ENCODE data around the gene ANKRD11.
"Not testable (repeated sequence)": the region's sequence is repeated elsewhere in the genome, so short reads cannot be mapped to it uniquely, and the experiment has no call there.

Gene ANKRD11

DNA sequence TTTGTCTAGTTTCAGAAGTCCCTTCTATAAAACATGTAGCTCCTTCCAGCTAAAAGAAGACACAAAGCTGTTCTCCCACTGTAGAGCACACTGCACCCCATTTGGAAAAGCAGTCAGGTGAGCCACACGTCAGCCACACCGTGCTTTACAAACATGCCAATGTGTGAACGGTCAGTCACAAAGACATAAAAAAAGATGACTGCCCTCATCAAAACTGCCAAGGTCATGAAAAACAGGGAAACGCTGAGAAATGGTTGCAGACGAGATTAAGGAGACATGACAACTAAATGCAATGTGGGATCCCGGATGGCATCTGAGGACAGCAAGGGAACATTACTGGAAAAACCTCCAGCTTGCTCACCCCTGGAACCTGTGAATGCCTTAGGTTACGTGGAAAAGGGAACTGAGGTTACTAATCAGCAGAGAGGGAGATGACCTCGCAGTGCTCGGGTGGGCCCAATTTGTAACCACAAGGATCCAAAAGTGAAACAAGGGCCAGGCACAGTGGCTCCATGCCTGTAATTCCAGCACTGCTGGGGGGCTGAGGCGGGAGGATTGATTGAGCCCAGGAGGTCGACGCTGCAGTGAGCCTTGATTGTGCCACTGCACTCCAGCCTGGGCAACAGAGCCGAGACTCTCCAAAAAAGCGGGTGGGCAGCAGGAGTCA, 8.1 kb downstream of the ANKRD11 start:
- DNase-seq (ENCODE audit: low read depth in 2 of 3, low spot score in 2 of 3), result no peak

DNA sequence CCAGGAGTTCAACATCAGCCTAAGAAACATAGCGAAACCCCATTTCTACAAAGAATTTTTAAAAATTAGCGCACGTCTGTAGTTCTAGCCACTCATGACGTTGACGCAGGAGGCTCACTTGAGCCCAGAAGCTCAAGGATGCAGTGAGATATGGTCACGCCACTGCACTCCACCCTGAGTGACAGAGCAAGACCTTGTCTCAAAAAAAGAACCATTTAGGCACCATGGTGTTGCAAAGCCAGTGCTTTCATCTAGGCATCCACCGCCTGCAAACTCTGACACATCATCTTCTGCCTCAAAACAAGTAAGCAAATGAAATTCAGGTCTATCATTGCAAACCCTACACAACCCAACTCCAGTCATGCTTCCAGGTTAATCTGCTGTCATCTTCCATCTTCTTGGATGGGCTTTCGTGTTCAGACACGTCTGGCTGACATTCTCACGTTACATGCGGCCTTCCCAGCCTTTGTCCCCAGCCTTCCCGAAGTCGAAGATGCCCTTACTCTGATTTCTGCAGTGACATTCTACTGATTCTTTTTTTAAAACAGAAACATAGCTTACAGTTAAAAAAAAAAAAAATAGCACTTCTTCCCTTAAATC, 8.9 kb downstream of the ANKRD11 start:
- DNase-seq (ENCODE audit: low read depth in 2 of 3, low spot score in 2 of 3), result no peak

DNA sequence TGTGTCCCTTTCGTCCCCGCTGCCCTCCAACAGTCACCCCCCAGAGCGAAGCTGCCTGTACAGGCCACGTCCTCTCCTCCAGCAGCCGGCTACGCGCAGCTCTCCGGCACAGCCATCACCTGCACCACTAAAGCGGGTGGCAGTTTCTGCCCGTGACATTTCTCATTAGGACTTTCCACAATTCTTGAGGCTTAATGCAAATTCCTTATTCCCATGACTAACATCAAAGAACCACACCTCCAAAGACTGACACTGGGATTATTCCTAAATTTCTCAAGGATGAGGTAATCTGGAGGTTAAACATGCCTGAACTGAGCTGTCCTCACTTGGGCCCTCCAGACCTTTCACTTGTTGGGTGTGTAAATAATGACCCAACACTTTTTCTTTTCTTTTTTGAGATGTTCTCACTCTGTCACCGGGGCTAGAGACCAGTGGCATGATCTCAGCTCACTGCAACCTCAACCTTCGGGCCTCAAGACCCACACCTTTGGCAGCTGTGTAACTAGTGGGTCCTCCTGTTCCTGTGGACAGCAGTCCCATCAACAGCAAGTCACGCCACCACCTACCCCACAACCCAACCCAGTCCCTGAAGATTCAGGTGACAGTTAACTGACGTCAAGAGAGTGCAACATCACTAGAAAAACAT, 11.7 kb downstream of the ANKRD11 start:
- no peak for DNase-seq (ENCODE audit: low read depth in 2 of 3, low spot score in 2 of 3)

DNA sequence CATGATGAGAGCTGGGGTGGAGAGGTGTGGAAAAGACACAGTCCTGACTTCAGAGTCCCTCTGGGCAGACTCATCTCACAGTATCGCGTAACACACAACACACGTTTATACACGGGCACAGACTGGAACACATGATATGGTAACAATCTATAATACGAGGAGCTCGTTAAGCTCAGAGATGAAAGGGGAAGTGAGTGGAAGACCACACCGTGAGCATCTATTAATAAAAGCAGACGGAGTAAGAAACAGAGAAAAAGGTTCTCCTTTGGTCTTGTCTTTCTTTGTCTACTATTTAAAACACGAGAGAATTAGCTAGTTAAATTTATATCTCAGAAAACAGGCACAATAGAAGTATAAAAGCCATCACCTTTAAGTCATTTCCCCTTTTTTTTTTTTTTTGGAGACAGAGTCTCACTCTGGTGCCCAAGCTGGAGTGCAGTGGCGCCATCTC, 13.5 kb downstream of the ANKRD11 start:
- DNase-seq (ENCODE audit: low read depth in 2 of 3, low spot score in 2 of 3), result no peak

DNA sequence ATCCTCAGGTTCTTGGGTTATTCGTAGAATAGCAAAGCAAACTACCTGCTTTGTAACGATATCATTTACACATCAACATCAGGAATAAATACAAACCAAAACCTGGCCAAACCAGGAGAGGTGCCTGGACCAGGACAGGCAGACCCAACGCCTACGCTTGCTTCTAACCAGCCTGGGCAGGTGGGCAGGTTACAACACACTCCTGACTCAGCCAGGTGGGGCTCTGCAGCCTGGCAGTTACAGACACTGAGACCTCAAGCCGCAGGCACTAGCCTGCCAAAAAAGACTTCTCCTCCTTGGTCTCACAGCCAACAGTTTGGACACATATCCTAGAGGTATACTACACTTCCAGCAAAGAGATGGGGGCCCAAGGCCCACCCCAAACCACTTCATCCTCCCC, 14.0 kb downstream of the ANKRD11 start:
- DNase-seq (ENCODE audit: low read depth in 2 of 3, low spot score in 2 of 3), result no peak

DNA sequence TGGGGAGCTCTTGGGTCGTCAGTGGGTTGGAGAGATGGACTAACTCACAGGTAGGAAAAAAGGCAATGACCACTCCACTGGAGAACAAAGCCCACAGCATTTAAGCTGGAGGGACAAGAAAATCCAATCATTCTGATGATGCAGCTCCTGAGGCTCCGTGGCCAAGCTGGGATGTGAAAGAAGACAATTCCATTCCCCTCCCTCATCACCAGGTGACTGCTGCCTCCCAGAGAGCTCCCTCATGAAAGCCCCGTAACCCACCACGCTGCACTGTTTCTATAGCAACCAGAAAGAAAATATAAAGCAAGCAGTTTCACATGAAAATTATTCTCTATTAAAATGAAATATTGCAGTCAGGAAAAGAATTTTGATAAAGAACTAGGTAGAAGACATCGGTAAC, 15.2 kb downstream of the ANKRD11 start:
- no peak for DNase-seq (ENCODE audit: low read depth in 2 of 3, low spot score in 2 of 3)

DNA sequence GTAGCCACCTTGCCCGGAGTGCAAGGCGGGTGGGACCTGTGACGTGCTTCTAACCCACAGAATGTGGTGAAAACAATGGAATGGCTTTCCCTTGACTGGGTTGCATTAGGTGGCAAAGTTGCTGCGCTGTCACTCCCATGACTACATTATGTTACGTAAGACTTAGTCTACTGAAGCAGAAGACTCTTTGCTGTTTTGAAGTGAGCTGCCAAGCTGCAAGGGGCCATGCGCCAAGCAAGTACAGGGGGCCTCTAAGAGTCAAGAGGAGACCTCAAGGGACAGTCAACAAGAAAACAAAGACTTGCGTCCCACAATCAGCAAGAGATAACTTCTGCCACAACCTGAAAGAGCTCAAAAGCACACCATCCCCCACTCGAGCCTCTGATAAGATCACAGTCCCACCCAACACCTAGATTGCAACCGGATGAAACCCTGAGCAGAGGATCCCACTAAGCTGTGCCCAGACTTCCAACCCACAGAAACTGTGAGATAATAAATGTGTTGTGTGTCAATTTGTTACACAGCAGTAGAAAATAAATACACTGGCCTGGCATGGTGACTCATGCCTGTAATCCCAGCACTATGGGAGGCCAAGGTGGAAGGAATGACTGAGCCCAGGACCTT, 16.5 kb downstream of the ANKRD11 start:
- no peak for DNase-seq (ENCODE audit: low read depth in 2 of 3, low spot score in 2 of 3)

DNA sequence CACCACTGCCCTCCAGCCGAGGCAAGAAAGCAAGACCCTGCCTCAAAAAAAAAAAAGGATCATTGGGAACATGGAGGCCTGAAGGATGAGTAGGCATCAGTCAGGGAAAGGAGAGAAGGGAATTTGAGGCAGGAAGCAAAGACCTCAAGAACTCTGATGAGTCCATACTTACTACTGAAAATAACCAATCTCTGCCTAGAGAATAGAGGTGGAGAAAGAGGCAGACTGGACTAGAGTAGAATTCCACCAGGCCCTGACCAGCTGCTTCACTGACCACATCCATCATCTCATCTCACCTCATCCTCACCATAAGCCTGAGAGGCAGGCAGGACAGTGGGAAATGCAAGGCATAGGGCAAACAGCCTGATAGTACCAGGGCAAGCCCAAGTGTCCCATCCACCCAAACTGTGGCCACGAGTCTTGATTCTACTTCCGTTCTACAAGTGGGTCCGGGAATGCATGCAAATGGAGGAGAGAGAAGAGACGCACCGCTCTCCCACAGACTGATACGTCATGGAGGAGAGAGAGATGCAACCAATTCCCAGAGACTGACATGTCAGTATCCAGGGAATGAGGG, 17.1 kb downstream of the ANKRD11 start:
- no peak for DNase-seq (ENCODE audit: low read depth in 2 of 3, low spot score in 2 of 3)

DNA sequence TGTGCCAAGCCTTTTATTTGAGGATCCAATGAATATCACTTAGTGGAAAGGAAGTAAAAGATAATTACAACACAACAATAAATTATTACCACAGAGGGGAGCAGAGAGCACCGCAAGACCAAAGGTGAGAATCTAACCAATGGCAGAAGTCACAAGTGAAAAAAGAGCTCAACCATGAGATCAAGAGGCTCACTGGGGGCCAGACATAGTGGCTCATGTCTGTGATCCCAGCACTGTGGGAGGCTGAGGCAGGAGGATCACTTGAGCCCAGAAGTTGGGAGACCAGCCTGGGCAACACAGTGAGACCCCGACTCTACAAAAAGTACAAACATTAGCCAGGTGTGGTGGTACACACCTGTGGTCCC, 17.7 kb downstream of the ANKRD11 start:
- no peak for DNase-seq (ENCODE audit: low read depth in 2 of 3, low spot score in 2 of 3)

DNA sequence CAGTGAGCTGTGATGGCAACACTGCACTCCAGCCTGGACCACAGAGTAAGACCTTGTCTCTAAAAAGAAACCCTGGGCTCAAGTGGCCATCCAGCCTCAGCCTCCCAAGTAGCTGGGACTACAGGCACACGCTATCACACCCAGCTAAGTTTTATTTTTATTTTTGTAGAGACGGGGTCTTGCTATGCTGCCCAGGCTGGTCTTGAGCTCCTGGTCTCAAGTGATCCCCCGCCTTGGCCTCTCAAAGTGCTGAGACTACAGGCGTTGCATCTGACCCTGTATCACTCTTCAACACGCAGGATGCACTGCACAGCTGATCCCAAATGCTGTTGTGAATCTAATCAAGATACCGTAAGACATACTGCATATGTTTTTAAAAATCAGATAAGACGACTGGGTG, 23.0 kb downstream of the ANKRD11 start:
- no peak for DNase-seq (ENCODE audit: low read depth in 2 of 3, low spot score in 2 of 3)

DNA sequence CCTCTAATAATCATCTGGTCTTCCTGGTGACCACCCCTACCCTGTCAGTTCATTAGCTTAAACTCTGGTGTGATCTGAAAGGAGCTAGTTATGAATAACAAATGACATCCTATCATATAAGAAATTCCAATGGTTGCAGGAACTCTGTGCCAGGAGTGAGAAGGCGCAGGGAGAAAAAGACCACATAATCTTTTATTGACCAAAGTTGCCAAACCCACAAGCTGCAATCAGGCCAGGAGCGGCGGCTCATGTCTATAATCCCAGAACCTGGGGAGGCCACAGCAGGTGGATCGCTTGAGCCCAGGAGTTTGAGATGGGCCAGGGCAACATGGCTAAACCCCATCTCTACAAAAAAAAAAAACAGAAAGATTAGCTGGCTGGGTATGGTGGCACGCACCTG, 23.4 kb downstream of the ANKRD11 start:
- DNase-seq (ENCODE audit: low read depth in 2 of 3, low spot score in 2 of 3), result no peak

DNA sequence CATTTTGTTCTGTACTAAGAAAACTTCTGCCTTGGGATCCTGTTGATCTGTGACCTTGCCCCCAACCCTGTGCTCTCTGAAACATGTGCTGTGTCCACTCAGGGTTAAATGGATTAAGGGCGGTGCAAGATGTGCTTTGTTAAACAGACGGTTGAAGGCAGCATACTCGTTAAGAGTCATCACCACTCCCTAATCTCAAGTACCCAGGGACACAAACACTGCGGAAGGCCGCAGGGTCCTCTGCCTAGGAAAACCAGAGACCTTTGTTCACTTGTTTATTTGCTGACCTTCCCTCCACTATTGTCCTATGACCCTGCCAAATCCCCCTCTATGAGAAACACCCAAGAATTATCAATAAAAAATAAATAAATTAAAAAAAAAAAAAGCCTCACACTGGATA, 27.0 kb downstream of the ANKRD11 start:
- DNase-seq (ENCODE audit: low read depth in 2 of 3, low spot score in 2 of 3), result not testable (repeated sequence)

DNA sequence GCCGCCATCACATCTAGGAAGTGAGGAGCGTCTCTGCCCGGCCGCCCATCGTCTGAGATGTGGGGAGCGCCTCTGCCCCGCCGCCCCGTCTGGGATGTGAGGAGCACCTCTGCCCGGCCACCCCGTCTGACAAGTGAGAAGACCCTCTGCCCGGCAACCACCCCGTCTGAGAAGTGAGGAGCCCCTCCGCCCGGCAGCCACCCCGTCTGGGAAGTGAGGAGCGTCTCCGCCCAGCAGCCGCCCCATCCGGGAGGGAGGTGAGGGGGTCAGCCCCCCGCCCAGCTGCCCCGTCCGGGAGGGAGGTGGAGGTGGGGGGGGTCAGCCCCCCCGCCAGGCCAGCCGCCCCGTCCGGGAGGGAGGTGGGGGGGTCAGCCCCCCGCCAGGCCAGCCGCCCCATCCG, 27.7 kb downstream of the ANKRD11 start:
- DNase-seq (ENCODE audit: low read depth in 2 of 3, low spot score in 2 of 3), result not testable (repeated sequence)

DNA sequence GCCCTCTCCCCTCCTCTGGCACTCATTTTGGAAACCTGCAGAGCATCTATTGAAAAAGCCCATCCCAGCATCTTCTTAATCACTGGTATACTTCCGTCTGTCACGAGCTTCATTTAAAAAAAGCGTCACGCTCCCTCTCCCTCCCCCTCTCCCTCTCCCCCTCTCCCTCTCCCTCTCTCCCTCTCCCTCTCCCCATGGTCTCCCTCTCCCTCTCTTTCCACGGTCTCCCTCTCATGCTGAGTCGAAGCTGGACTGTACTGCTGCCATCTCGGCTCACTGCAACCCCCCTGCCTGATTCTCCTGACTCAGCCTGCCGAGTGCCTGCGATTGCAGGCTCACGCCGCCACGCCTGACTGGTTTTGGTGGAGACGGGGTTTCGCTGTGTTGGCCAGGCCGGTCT, 28.5 kb downstream of the ANKRD11 start:
- DNase-seq (ENCODE audit: low read depth in 2 of 3, low spot score in 2 of 3), result not testable (repeated sequence)

DNA sequence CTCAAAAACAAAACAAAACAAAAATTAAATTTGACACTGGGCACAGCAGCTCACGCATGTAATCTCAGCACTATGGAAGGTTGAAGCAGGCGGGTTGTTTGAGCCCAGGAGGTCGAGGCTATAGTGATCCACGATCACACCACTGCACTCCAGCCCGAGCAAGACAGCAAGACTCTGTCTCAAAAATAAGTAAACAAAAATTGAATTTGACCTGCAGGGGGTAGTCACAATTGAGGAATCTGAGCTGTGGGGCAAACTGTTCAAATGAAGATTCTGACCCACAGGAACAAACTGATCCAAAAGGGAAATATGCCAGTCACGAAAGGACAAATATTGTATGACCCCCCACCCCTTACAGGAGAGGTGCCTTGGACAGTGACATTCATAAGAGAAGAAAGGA, 29.8 kb downstream of the ANKRD11 start:
- DNase-seq (ENCODE audit: low read depth in 2 of 3, low spot score in 2 of 3), result no peak

DNA sequence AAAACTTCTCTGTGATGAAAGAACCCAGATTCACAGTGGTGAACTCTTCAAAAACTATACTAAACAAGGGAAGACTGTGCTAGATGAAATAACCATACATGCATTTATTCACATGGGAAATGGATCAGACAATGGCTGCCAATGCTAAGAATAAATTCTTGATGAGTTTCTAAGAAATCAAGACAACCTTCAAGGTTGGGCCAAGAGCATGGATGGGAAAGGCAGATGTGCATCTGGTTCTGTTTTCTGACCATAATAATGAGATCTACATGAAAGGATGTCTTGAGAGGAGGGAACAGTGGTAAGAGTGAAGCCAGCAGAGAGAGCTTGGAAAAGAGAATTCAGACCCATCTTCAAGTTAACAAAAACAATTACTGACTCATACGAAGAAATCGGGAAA, 31.4 kb downstream of the ANKRD11 start:
- DNase-seq (ENCODE audit: low read depth in 2 of 3, low spot score in 2 of 3), result no peak

DNA sequence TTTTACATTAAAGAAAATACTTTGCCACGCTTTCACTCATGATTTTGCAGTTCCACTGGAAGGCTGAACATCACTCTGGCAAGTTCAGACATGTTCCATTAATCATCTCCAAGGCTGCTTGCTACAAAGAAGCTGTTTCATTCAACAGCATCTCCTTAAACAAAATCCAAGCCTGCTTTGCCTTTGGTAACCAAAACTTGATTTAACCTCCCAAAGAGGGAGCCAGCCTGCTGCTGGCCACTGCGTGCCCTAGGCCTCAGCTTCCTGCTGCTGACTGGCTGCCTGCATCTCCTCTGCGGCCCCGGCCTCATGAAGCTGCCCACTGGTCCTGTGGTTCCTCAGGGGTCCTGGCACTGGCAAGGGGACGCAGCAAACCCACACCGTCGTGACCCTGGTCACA, 31.8 kb downstream of the ANKRD11 start:
- DNase-seq (ENCODE audit: low read depth in 2 of 3, low spot score in 2 of 3), result no peak

DNA sequence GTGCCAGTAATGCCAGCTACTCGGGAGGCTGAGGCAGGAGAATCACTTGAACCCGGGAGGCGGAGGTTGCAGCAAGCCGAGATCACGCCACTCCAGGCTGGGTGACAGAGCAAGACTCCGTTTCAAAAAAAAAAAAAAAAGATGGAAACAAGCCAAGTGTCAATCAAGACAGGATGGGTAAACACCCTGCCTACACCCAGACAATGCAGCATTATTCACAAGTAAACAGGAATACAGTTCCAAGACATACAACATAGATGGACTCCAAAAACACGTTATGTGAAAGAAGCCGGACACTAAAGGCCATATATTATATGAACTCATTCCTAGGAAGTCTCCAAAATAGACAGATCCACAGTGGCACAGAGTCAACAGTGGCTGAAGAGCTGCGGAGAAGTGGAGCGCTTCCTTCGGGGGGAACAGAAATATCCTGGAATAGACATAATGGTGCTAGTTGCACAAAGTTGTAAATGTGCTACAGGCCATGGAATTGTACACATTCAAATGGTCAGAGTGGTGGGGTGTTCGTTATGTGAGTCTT, 33.9 kb downstream of the ANKRD11 start:
- no peak for DNase-seq (ENCODE audit: low read depth in 2 of 3, low spot score in 2 of 3)

DNA sequence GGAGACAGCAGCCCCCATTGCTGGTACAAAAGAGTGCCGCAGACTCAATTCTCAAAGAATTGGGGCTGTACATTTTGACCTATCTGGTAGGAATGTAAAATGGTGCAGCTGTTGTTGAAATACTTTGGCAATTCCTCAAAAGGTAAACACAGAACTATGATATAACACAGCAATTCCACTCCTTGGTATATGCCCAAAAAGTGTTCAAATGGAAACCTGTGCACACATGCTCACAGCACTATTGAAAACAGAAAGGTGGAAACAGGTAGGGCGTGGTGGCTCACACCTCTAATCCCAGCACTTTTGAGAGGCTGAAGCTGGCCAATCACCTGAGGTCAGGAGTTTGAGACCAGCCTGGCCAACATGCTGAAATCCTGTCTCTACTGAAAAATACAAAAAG, 34.7 kb downstream of the ANKRD11 start:
- DNase-seq (ENCODE audit: low read depth in 2 of 3, low spot score in 2 of 3), result no peak

DNA sequence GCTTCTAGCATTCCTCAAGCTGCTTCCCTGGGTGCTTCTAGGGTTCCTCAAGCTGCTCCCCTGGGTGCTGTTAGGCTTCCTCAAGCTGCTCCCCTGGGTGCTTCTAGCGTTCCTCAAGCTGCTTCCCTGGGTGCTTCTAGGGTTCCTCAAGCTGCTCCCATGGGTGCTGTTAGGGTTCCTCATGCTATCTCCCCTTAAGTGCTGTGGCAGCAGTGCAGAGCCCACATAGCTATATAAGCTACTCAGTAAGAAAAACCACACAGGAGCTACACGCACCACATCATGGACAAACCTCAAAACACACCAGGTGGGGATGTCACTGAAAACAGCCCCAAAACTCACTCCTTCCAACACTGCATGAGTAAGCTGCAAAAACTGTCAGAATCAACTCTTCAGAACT, 35.2 kb downstream of the ANKRD11 start:
- no peak for DNase-seq (ENCODE audit: low read depth in 2 of 3, low spot score in 2 of 3)

DNA sequence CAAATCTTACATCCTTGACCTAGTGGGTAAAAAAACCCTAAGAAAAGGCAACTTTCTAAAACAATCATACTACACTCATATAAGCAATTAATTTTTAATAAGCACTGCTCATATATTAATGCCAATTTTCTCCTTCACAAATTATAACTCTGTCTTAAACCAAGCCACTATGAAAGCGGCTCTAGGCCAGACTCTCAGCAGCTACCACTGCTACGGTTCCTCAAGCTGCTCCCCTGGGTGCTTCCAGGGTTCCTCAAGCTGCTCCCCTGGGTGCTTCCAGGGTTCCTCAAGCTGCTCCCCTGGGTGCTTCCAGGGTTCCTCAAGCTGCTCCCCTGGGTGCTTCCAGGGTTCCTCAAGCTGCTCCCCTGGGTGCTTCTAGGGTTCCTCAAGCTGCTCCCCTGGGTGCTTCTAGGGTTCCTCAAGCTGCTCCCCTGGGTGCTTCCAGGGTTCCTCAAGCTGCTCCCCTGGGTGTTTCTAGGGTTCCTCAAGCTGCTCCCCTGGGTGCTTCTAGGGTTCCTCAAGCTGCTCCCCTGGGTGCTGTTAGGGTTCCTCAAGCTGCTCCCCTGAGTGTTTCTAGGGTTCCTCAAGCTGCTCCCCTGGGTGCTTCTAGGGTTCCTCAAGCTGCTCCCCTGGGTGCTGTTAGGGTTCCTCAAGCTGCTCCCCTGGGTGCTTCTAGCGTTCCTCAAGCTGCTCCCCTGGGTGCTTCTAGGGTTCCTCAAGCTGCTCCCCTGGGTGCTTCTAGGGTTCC, 35.8 kb downstream of the ANKRD11 start:
- not testable (repeated sequence) for DNase-seq (ENCODE audit: low read depth in 2 of 3, low spot score in 2 of 3)
